SK-N-MC (cell line): ENCODE results near the gene AMZ1.

Experiments
- DNase-seq: peaks from one replicate; pipeline ENCODE4 v3.0.0-alpha.2; 2011; ENCODE audit warnings: low read depth, low spot score
- H3K27ac ChIP-seq: fragments of 200-600 bp; sonication (generic); 2 replicates; pipeline ENCODE4 v1.5.1; 2016; ENCODE audit warnings: mixed run types
- H3K36me3 ChIP-seq: fragments of 200-600 bp; sonication (generic); 2 replicates; pipeline ENCODE4 v1.6.1; 2017; ENCODE audit warnings: antibody characterized with exemption, low read length, mixed read lengths; ENCODE audit not compliant: insufficient read depth
- H3K4me3 ChIP-seq: fragments of 200-600 bp; sonication (generic); 2 replicates; pipeline ENCODE4 v1.5.1; 2016
- H3K9ac ChIP-seq: fragments of 200-600 bp; sonication (generic); 2 replicates; pipeline ENCODE4 v1.8.0; 2017; ENCODE audit warnings: mixed run types, mixed read lengths; ENCODE audit not compliant: insufficient read length
- H3K9me3 ChIP-seq: fragments of 200-600 bp; sonication (generic); 2 replicates; pipeline ENCODE4 v1.6.1; 2017; ENCODE audit warnings: low read depth, mild to moderate bottlenecking, antibody characterized with exemption, low read length, moderate library complexity, mixed read lengths
- EZH2 ChIP-seq: fragments of 200-600 bp; sonication (generic); IDR thresholded peaks from one replicate; pipeline ENCODE4 v1.6.1; 2017; ENCODE audit warnings: antibody characterized with exemption
- FOXP2 ChIP-seq: optimal IDR thresholded peaks from 2 replicates; pipeline ENCODE3; 2011; ENCODE audit warnings: mild to moderate bottlenecking, moderate library complexity; ENCODE audit not compliant: insufficient read depth; ENCODE audit errors: extremely low read length, control extremely low read depth
- POLR2AphosphoS5 ChIP-seq: IDR thresholded peaks from 2 replicates; pipeline ENCODE4 v1.6.1; 2012; ENCODE audit warnings: mild to moderate bottlenecking, low read depth, low read length, borderline replicate concordance

Gene AMZ1, protein sequence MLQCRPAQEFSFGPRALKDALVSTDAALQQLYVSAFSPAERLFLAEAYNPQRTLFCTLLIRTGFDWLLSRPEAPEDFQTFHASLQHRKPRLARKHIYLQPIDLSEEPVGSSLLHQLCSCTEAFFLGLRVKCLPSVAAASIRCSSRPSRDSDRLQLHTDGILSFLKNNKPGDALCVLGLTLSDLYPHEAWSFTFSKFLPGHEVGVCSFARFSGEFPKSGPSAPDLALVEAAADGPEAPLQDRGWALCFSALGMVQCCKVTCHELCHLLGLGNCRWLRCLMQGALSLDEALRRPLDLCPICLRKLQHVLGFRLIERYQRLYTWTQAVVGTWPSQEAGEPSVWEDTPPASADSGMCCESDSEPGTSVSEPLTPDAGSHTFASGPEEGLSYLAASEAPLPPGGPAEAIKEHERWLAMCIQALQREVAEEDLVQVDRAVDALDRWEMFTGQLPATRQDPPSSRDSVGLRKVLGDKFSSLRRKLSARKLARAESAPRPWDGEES

GRCh38 chr7:2687881-2688318, at the start of gene AMZ1:
TSS of gene AMZ1 (plus strand) at chr7:2688202. CDS start at chr7:2700452, 12,250 bp downstream.
- no peak within 1 kb of the TSS for H3K27ac ChIP-seq

GRCh38 chr7:2638224-2638991, 49.6 kb upstream of the AMZ1 start:
- Histone ChIP-seq H3K4me3 (no peak overlapping the region), H3K36me3 (no peaks in the 10 kb centered on the region; the same call in 1 of the 2 replicates), H3K9ac (no peak overlapping the region), H3K27ac (no peak overlapping the region; the same call in 1 of the 2 replicates), H3K9me3 (no peaks in the 10 kb centered on the region)
- TF ChIP-seq EZH2 (no peak), FOXP2 (no peak), POLR2AphosphoS5 (no peak)
- DNase-seq = no peak

More at GRCh38 chr7:2687881-2688318, at the start of gene AMZ1:
- Histone ChIP-seq H3K9me3 (no peaks in the 10 kb centered on the region), H3K9ac (no peak within 1 kb of the TSS), H3K4me3 (no peak within 1 kb of the TSS), H3K36me3 (no peaks in the 10 kb centered on the region)
- no peak for DNase-seq
- TF ChIP-seq FOXP2 = no peak
- TF ChIP-seq EZH2 = no peak
- no peak for TF ChIP-seq POLR2AphosphoS5

- H3K4me3 ChIP-seq = no peak overlapping the region
- DNase-seq = no peak
- no peak overlapping the region for H3K9ac ChIP-seq
- H3K36me3 ChIP-seq = no peaks in the 10 kb centered on the region; the same call in 1 of the 2 replicates
- H3K9me3 ChIP-seq = no peaks in the 10 kb centered on the region
- TF ChIP-seq EZH2 (no peak), POLR2AphosphoS5 (no peak), FOXP2 (no peak)
- no peak overlapping the region for H3K27ac ChIP-seq
These were observed 48.8 kb upstream of the AMZ1 start for GRCh38 chr7:2639181-2639681.

DNA sequence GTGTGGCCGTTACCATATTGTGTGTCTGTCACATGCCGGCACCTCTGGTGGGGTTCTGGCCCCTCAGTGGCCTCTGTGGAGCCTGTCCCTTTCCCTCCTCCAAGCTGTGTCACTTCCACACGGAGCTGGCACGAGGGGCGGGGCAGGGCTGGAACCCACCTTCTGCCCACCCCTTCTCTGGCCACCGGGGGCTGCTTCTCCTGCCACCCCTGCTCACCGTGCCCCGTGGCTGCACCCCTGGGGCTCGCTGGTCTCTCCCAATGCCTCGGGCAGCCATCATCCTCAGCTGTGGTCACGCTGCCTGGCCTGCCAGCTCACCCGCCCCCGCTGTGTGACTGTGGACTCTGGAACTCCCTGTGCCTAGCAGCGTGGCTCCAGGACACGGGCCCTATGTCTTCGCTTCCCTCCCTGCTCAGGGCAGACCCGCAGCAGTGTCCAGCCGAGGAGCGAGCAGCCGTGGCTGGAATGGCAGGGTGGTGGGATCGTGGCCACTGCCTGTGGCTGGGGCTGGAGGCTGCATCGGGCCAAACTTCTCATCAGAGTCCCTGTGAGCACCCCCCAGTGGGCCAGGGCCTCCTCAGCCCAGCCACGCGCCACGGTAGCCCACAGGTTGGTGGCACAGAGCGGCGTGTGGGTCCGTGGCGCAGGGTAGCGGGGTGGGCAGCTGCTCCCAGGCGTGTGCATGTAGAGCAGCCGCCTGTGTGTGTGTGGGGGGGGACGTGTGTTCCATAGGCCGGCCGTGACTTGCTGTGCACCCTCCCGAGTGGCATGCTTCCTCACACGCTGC, 48.1 kb upstream of the AMZ1 start:
- no peak overlapping the region for H3K27ac ChIP-seq
- H3K9ac ChIP-seq = no peak overlapping the region
- no peak for DNase-seq
- TF ChIP-seq EZH2 (no peak), POLR2AphosphoS5 (no peak), FOXP2 (no peak)
- H3K9me3 ChIP-seq = no peaks in the 10 kb centered on the region
- H3K36me3 ChIP-seq = no peaks in the 10 kb centered on the region; the same call in 1 of the 2 replicates
- H3K4me3 ChIP-seq = no peak overlapping the region

DNA sequence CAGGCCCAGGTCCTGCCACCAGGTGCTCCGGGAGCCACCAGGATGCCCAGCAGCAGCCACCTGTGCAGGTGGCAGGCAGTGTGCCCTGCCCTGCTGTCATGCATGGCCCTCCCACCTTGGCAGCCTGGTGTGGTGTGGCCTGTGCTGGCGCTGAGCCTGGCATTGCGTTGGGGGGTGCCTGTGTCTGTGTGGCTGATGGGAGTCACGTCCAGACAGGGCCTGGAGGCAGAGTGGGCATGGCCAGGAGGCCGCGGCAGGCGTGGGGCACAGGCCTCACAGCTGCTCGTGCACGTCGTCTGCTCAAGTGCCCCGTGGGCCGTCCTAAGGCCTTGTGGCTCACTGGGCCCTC, 47.5 kb upstream of the AMZ1 start:
- H3K9ac ChIP-seq = no peak overlapping the region
- no peak overlapping the region for H3K4me3 ChIP-seq
- no peak for TF ChIP-seq POLR2AphosphoS5
- TF ChIP-seq FOXP2 = no peak
- no peak for TF ChIP-seq EZH2
- DNase-seq = no peak
- no peak overlapping the region for H3K27ac ChIP-seq
- no peaks in the 10 kb centered on the region for H3K9me3 ChIP-seq
- no peaks in the 10 kb centered on the region; the same call in 1 of the 2 replicates for H3K36me3 ChIP-seq

DNA sequence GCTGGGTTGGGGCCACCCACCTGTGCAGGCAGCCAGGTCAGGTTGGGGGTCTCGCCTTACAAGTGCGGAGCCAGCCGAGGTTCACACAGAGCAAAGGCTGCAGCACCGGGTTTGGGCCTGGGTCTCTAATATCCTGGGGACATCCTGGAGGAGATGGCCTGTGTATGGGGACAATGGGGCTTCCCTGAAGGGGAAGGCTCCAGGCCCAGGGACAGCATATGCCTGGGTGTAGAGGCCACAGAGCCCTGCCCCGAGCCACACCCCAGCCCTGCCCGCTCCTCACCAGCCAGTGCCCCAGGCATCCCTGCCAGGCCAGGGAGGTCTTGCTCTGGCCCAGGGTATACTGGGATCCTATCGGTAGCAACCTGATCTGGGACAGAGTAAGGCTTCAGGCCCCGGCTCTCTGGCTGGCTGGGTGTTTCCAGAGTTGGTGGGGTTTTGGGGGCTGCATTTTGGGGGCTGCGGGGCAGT, 47.1 kb upstream of the AMZ1 start:
- no peak for TF ChIP-seq POLR2AphosphoS5
- no peak for TF ChIP-seq EZH2
- TF ChIP-seq FOXP2 = no peak
- no peak for DNase-seq
- Histone ChIP-seq H3K9me3 (no peaks in the 10 kb centered on the region), H3K36me3 (no peaks in the 10 kb centered on the region; the same call in 1 of the 2 replicates), H3K9ac (no peak overlapping the region), H3K27ac (no peak overlapping the region), H3K4me3 (no peak overlapping the region)
